Stimulated activated CD8-positive, alpha-beta memory T cell treated with anti-CD3 and anti-CD28 coated beads, Interleukin-7, amount 100 ng/mL, for 24 hours (primary cell): ENCODE results near the gene CTXN2.

Experiments
- DNase-seq: peaks from one replicate; pipeline ENCODE4 v3.0.0-alpha.2; 2020; ENCODE audit warnings: low read depth

The CTXN2 gene

GRCh38 chr15:48222627-48223026 lies 31.2 kb downstream of the CTXN2 start:
- DNase-seq: no peak

GRCh38 chr15:48225771-48226170 lies 34.3 kb downstream of the CTXN2 start:
- no peak for DNase-seq

GRCh38 chr15:48230498-48230897 lies 39.0 kb downstream of the CTXN2 start:
- DNase-seq: no peak

GRCh38 chr15:48233246-48233645 lies 41.8 kb downstream of the CTXN2 start:
- DNase-seq: no peak

- DNase-seq: no peak
Observed at GRCh38 chr15:48239334-48239733, 47.9 kb downstream of the CTXN2 start.

- DNase-seq: no peak
Observed at GRCh38 chr15:48242015-48242414, 50.5 kb downstream of the CTXN2 start.

GRCh38 chr15:48242535-48242934 lies 51.1 kb downstream of the CTXN2 start:
- no peak for DNase-seq

- DNase-seq: no peak
Observed at GRCh38 chr15:48244921-48245320, 53.5 kb downstream of the CTXN2 start.

- no peak for DNase-seq
Observed at GRCh38 chr15:48248414-48248813, 56.9 kb downstream of the CTXN2 start.

- no peak for DNase-seq
Observed at GRCh38 chr15:48250640-48251076, 59.2 kb downstream of the CTXN2 start.

GRCh38 chr15:48253172-48253571 lies 61.7 kb downstream of the CTXN2 start:
- DNase-seq: no peak
